ENCODE results near the gene CDC45. TPM values are rescaled to one million over a fixed set of nuclear protein-coding genes. Genes with fewer than 3 reads are reported as not detected.

Gene CDC45
- polyA plus RNA-seq, 1 experiment = 9.3 TPM

GRCh38 chr22:19533049-19533626, 53.4 kb downstream of the CDC45 start:
- no peak for DNase-seq (ENCODE audit: low read depth, low spot score)
- H3K27ac ChIP-seq (ENCODE audit: low read depth, low read length) = no peak overlapping the region
- CTCF ChIA-PET = no interaction called here
- no peaks in the 10 kb centered on the region for H3K9me3 ChIP-seq (ENCODE audit: control insufficient read depth, insufficient read depth, low read length)
- no peak for TF ChIP-seq CTCF (IDR thresholded peaks at IDR 0.05; ENCODE audit: low read depth, low read length)
- H3K4me3 ChIP-seq (ENCODE audit: low read depth, low read length) = no peak overlapping the region
- POLR2A ChIA-PET = no interaction called here
- H3K27me3 ChIP-seq (ENCODE audit: control insufficient read depth, insufficient read depth, low read length) = peaks cover 3% of the 10 kb centered on the region

GRCh38 chr22:19533857-19534256, 54.1 kb downstream of the CDC45 start:
- Histone ChIP-seq H3K9me3 (ENCODE audit: control insufficient read depth, insufficient read depth, low read length) (no peaks in the 10 kb centered on the region), H3K4me3 (ENCODE audit: low read depth, low read length) (no peak overlapping the region), H3K27ac (ENCODE audit: low read depth, low read length) (no peak overlapping the region), H3K27me3 (ENCODE audit: control insufficient read depth, insufficient read depth, low read length) (peaks cover 3% of the 10 kb centered on the region)
- ChIA-PET CTCF (no interaction called here), POLR2A (no interaction called here)
- DNase-seq (ENCODE audit: low read depth, low spot score) = no peak
- no peak for TF ChIP-seq CTCF (IDR thresholded peaks at IDR 0.05; ENCODE audit: low read depth, low read length)

GRCh38 chr22:19535001-19535400, 55.3 kb downstream of the CDC45 start:
- no peak for TF ChIP-seq CTCF (IDR thresholded peaks at IDR 0.05; ENCODE audit: low read depth, low read length)
- DNase-seq (ENCODE audit: low read depth, low spot score) = no peak
- no peak overlapping the region for H3K4me3 ChIP-seq (ENCODE audit: low read depth, low read length)
- no peak overlapping the region for H3K27ac ChIP-seq (ENCODE audit: low read depth, low read length)
- no peaks in the 10 kb centered on the region for H3K9me3 ChIP-seq (ENCODE audit: control insufficient read depth, insufficient read depth, low read length)
- CTCF ChIA-PET = interaction anchor here (0.6 kb wide), 1 partner anchor 184 kb away, joined by 3 read pairs; no protein-coding TSS in a partner anchor
- POLR2A ChIA-PET = no interaction called here
- peaks cover 7% of the 10 kb centered on the region for H3K27me3 ChIP-seq (ENCODE audit: control insufficient read depth, insufficient read depth, low read length)

GRCh38 chr22:19536564-19536963, 56.8 kb downstream of the CDC45 start:
- H3K9me3 ChIP-seq (ENCODE audit: control insufficient read depth, insufficient read depth, low read length) = no peaks in the 10 kb centered on the region
- ChIA-PET CTCF (no interaction called here), POLR2A (interaction anchor here (0.7 kb wide), 1 partner anchor 27 kb away, joined by 5 read pairs; no protein-coding TSS in a partner anchor)
- no peak for DNase-seq (ENCODE audit: low read depth, low spot score)
- no peak overlapping the region for H3K27ac ChIP-seq (ENCODE audit: low read depth, low read length)
- TF ChIP-seq CTCF (IDR thresholded peaks at IDR 0.05; ENCODE audit: low read depth, low read length) = no peak
- peaks cover 4% of the 10 kb centered on the region for H3K27me3 ChIP-seq (ENCODE audit: control insufficient read depth, insufficient read depth, low read length)
- no peak overlapping the region for H3K4me3 ChIP-seq (ENCODE audit: low read depth, low read length)

- ChIA-PET CTCF (no interaction called here), POLR2A (no interaction called here)
- no peaks in the 10 kb centered on the region for H3K9me3 ChIP-seq (ENCODE audit: control insufficient read depth, insufficient read depth, low read length)
- no peak overlapping the region for H3K27ac ChIP-seq (ENCODE audit: low read depth, low read length)
- DNase-seq (ENCODE audit: low read depth, low spot score) = no peak
- peaks cover 4% of the 10 kb centered on the region for H3K27me3 ChIP-seq (ENCODE audit: control insufficient read depth, insufficient read depth, low read length)
- H3K4me3 ChIP-seq (ENCODE audit: low read depth, low read length) = no peak overlapping the region
- no peak for TF ChIP-seq CTCF (IDR thresholded peaks at IDR 0.05; ENCODE audit: low read depth, low read length)
These were observed 58.3 kb downstream of the CDC45 start for GRCh38 chr22:19537941-19538488.

Data from AG04450 (cell line).